SK-N-DZ (cell line): Measurements from ENCODE around the gene LOC101059915.
"Not testable (repeated sequence)": the region's sequence is repeated elsewhere in the genome, so short reads cannot be mapped to it uniquely, and the experiment has no call there.

Source experiments
- DNase-seq: peaks from one replicate; pipeline ENCODE4 v3.0.0-alpha.2; 2015; ENCODE audit warnings: low spot score
- small RNA-seq, 2 experiments: library from RNA; depleted of rRNA; stranded (forward); fragments of <200 nt; gene quantifications; one replicate each; pipeline ENCODE3, GENCODE V24; 2014

Gene LOC101059915

DNA sequence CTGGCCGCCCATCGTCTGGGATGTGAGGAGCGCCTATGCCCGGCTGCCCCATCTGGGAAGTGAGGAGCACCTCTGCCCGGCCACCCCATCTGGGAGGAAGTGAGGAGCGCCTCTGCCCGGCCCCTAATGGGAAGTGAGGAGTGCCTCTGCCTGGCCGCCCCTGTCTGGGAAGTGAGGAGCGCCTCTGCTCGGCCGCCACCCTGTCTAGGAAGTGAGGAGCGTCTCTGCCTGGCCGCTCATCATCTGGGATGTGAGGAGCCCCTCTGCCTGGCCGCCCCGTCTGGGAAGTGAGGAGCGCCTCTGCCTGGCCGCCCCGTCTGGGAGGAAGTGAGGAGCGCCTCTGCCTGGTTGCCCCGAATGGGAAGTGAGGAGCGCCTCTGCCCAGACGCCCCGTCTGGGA, 8.3 kb downstream of the LOC101059915 start:
- not testable (repeated sequence) for DNase-seq

DNA sequence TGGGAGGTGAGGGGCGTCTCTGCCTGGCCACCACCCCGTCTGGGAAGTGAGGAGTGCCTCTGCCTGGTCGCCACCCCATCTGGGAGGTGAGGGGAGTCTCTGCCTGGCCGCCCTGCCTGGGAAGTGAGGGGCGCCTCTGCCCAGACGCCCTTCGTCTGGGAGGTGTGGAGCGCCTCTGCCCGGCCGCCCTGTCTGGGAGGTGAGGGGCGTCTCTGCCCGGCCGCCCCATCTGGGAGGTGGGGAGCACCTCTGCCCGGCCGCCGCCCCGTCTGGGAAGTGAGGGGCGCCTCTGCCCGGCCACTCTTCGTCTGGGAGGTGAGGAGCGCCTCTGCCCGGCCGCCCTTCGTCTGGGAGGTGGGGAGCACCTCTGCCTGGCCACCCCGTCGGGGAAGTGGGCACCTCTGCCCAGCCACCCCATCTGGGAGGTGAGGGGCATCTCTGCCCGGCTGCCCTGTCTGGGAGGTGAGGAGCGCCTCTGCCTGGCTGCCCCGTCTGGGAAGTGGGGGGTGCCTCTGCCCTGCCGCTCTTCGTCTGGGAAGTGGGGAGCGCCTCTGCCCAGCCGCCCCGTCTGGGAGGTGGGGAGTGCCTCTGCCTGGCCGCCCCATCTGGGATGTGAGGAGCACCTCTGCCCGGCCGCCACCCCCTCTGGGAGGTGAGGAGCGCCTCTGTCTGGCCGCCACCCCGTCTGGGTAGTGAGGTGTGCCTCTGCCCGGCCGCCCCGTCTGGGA, 8.9 kb downstream of the LOC101059915 start:
- DNase-seq, result not testable (repeated sequence)

- DNase-seq, result not testable (repeated sequence)
These were observed 9.8 kb downstream of the LOC101059915 start for GRCh38 chrX:71677195-71677594.

GRCh38 chrX:71679575-71680207, 12.3 kb downstream of the LOC101059915 start:
- no peak for DNase-seq

DNA sequence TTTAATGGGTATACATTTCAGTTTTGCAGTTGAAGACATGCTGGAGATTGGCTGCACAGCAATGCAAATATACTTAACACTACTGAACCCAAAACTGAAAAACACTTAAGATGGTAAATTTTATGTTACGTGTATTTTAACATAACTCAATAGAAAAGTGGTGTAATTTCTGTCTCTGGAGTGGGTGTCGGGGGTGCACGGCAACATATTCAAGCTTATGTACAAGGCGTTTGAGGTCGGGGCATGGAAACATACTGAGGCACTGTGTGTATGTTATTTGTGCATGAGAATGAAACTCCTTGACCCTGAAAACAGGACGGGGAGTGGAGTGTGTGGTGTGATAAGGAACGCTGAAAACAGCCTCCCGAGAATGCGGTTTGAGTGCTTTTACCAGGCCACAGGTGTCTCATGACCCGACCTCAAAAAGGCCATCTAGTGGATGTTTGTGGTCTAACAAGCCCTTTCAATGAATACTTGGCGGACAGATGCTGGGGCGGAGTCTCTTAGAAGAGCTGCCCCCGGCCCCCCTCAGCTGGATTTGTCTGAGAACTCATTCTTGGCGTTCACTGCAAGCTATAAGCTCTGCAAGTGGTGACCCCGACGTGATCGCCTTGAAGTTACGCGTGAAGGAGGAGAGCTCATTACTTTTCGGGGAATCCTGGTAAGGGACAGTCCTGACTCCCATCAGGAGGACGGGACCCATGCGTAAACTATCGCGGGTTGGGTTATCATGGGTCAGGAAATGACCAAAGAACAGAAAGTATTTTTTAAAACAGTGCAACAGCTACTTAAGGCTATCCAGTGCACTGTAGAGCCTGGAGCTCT, 29.5 kb downstream of the LOC101059915 start:
- DNase-seq, result not testable (repeated sequence)

DNA sequence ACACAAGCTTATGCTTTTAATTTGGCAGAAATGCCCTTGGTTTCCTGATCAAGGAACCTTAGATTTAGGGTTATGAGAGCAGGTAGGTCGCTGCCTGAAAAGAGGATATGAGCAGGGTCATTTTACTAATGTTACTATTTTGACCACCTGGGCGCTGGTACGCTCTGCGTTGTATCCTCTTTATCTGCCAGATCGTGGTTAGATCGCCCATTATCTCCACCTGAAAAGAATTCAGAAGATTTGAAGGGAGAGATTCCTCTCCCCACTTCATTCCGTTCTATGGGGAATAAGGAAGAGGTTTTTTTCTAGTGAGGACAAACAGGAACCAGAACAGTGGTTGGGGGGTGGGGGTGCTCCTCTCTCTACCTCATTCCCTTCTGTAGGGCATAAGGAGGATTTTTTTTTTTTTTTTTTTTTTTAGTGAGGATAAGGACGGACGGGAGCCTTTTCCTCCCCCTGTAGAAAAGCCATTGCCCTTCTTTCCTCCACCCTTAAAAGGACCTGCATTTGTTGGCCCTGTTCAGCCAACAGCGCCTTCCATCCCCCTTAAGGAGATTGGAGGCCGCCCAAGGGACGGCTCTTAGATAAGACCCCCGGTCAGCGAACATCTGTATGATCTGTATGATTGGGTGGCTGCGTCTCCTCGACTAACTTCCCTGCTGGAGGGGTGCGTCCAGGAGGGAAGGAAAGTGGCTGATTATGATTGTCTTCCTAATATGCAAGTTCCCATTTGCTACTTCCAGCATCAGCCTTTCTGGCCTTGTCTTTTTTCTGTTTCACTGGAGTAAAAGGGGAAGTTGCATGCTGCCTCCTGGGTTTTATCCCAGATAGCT, 30.3 kb downstream of the LOC101059915 start:
- DNase-seq, result not testable (repeated sequence)

GRCh38 chrX:71698299-71699022, 31.1 kb downstream of the LOC101059915 start:
- DNase-seq, result not testable (repeated sequence)

DNA sequence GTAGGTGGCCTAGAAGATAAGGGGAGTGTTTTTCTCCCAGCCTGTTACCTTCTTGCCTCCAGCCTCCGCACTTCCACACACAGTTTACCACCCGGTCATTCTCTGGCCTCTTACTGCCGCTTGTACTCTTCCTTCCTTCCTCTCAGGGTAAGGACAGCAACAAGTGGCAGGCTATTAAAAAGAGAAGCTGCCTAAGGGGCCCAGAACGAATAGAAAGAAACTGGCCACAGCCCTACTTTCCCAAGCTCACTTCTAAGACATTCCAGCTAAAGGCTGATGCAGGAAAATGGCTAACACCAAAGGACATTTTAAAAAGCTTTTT, 31.6 kb downstream of the LOC101059915 start:
- not testable (repeated sequence) for DNase-seq

DNA sequence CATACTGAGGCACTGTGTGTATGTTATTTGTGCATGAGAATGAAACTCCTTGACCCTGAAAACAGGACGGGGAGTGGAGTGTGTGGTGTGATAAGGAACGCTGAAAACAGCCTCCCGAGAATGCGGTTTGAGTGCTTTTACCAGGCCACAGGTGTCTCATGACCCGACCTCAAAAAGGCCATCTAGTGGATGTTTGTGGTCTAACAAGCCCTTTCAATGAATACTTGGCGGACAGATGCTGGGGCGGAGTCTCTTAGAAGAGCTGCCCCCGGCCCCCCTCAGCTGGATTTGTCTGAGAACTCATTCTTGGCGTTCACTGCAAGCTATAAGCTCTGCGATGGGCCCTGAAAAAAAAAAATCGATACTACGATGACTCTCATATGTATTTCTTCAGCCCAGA, 35.5 kb downstream of the LOC101059915 start:
- not testable (repeated sequence) for DNase-seq

DNA sequence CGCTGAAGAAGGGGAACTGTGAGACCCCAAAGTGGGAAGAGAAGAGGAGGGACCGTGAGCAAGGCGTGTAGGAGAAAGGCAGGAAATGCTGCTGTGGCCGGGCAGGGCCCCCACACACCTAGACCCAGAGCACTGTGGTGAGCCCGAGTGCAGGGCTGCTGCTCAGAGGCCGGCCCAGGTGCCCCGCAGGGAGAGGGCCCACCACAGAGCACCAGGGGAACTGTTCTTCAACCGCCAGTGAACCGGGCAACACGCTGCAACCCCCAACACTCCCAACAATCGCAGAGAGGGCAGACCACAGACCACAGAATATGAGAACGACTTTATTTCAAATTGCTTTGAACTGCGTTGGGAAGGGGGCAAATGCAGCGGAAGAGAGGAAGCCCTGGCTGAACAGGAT, 46.7 kb downstream of the LOC101059915 start:
- DNase-seq, result not testable (repeated sequence)

GRCh38 chrX:71715551-71715950, 48.2 kb downstream of the LOC101059915 start:
- DNase-seq, result not testable (repeated sequence)

DNA sequence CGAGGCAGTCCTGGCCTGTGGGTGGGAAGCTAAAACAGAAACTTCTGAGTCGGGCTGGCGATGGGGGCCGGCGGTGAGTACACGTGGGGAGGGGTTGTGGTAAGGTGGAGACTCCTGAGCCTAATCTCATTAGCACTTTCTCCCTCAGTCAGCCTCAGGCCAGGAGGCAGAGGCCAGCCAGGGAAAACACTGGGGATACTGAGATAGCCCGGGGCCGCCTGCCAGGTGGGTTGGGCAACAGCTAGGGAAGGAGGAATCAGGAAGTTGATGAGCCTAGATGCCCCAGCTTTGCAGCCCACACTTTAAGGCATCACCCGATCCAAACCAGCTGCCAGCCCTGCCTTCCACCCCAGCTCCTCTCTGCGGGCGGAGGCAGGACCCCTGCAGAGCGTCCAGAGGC, 49.0 kb downstream of the LOC101059915 start:
- DNase-seq, result not testable (repeated sequence)

GRCh38 chrX:71718185-71718584, 50.8 kb downstream of the LOC101059915 start, which contains the start of gene CXorf49:
CXorf49 (minus strand) TSS chrX:71718285; CDS start chrX:71718151, 134 bp downstream.
- DNase-seq, result not testable (repeated sequence)

DNA sequence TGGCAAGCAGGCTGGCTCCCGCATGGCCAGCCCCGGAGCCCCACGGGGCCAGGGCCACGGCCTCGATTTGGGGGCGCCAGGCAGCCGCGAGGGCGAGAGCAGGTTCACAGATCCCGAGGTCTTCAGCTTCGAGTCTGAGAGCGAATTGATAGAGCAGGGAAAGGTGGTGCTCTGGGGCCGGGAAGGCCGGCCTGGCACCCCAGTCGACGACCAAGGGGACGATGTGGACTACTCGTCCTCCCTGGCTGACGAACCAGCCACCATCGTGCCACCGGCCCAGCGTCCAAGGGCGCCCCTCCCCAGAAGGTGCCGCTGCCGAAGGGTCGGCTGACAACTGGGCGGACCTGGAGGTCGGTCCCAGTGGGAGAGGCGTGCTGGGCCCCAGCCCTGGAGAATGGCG, 51.8 kb downstream of the LOC101059915 start:
- DNase-seq, result not testable (repeated sequence)

DNA sequence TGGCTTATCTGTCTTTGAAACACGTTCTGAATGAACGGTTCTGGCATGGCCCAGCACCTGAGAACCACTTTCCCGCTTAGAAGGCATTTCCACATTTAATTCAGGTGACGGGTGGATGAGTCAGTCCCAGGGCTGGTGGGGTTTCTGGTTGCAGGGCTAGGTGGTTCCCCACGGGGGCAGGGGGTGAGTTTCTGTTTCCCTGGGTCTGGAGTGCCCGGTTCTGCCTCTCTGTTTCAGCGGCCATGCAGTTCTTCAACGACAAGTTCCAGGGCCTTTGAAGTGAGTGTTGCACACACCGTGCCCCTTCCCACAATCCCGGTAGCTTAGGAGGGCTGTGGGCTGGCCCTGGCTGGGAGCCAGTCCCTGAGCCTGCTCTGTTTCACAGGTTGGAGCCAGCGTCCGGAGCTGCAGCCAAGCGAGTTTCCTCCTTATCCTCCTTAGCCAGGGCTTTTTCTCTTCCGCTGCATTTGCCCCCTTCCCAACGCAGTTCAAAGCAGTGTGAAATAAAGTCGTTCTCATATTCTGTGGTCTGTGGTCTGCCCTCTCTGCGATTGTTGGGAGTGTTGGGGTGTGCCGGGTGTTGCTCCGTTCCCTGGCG, 53.0 kb downstream of the LOC101059915 start:
- not testable (repeated sequence) for DNase-seq

Small RNA genes lying within 50 kb of the gene (small RNA-seq; reads per million reads assigned to genes)
- 0 reads per million in 2 experiments for gene BX276092.4
